HG03378 (cell line): ENCODE results near the gene CDYL.

Experiments used
- ATAC-seq: cut with Tn5 transposase; IDR thresholded peaks from one replicate; pipeline ENCODE4 v1.9.1; 2021; ENCODE audit warnings: mild to moderate bottlenecking, moderate library complexity; ENCODE audit not compliant: unreplicated experiment

The CDYL gene

DNA sequence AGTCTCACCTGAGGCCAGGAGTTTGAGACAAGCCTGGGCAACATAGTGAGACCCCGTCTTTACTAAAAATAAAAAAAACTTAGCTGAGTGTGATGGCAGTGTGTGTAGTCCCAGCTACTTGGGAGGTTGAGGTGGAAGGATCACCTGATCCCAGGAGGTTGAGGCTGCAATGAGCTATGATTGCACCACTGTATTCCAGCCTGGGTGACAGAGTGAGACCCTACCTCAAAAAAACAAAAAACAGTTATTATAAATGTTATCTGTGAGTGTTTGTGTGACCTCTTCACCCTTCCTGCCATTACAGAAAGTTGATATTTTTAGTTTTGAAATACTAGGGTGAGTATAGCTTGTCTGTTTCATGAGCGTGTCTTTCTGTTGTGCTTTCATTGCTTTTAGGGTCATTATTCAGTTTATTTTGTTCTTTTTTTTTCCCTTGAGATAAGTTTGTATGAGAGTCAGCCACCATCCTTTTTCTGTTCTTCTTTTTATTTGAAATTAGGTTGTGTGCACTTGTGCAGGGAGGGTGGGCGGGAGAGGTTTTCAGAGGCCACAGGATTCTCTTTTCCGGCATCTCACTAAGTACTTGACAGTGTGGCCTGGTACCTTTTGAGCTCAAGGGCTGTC lies 26.2 kb downstream of the CDYL start:
- ATAC-seq: peak; percentile 69

DNA sequence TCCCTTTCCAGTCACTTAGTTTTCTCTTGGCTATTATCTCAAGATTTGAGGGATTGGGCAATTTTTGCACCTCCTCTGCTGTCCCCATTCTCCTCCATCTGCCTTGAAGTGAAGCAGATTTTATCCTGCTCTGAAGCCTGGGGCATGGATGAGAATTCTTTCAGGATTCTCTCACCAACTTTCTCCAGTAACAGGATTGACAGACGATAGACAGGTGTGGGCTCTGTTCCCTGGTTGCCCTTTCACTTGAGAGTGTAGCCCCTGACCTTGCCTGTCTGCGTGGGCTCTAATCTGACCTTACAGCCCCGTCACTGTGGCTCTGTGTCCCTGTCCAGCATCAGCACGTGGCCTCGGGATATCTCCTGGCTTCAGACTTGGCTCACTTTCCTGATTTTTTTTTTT lies 27.1 kb downstream of the CDYL start:
- ATAC-seq: no peak

DNA sequence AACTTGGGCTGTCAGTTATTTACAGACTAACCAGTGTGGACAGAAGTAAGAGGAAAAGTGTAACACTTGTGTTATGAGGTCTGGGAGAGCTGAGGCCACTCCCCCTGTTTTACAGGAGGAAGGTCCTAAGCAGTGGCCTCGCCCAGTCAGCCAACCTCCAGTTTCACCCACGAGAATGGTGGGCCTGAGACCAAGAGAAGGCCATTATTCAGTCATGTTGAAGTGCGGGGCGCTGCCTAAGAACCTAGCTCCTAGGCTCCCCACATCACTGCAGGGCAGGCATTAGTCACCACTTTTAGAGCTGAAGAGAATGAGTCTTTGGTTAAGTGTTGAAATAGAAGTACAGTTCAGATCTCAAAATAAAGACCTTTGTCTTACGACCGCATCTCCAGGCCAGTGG lies 27.9 kb downstream of the CDYL start:
- no peak for ATAC-seq

DNA sequence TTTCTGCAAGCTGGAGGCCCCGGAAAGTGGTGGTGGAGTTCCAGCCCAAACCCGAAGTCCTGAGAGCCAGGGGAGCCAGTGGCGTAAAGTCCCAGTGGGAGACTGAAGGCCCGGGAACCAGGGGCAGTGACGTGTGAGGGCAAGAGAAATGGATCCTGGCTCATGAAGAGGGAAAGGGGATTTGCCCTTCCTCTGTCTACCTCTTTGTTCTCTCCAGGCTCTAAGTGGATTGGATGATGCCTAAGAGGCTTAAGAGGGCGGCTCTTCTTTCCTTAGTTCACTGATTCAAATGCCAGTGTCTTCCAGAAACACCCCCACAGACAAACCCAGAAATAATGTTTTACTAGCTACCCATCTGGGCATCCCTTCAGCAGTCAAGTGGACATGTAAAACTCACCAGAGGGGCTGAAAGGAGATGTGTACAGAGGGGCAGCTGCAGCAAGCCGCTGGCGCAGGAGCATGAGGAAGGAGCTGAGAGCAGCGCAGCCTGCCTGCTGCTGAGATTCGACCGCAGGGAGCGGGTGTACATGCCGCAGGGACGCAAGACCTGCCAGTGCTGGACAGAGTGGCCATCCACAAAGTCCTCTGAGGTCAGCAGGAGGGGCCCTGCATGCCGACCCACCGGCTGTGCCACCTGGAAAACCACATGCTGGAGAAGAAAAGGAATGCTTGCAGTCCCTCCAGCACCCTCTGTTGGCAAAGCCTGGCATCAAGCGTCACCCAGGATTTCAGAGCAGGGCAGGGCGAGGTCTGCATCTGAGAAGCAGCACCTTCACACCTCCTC lies 29.5 kb downstream of the CDYL start:
- no peak for ATAC-seq

DNA sequence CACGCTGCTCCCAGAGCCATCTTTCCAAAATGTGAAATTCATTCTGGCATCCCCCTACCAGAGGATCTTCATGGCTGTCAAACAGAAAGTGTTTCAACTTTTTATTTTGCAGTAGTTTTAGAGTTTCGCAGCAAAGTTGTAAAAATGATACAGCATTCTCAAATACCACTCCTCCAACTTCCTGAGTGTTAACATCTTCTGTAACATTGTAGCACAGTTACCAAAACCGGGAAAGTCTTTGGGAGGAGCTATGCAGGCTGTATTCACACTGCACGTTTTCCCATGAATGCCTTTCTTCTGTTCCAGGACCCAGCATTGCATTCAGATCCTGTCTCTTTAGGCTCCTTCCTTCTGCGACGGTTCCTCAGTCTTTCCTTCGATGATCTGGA lies 30.1 kb downstream of the CDYL start:
- ATAC-seq: no peak

DNA sequence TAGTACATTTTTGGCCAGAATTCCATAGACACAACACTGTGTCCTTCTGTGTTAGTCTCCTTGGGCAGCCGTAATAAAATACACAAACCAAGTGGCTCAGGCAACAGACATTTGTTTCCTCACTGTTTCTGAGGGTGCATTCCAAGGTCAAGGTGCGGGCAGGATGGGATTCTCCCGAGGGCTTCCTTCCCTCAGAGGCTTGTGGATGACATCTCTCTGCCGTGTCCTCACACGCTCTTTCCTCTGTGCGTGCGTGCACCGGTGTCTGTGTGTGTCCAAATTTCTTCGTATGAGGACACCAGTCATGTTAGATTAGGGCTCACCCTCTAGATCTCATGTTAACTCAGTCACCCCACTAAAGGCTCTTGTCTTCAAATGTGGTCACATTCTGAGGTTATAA lies 30.6 kb downstream of the CDYL start:
- no peak for ATAC-seq

DNA sequence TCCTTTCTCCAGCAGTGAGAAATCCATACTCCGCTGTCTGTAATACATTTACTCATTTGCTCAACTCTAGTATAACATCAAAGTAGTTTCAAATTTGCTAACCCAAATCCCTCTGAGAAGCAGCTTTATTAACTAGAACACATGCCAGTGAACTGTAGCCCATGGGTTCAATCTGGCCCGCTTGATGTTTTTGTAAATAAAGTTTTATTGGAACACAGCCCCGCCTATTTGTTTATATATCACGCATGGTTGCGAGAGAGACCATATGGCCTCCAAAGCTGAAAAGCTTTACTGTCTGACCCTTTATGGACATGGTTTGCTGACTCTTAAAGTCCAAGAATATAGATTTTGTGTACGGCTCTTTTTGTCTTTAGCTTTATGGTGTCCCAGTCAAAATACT lies 32.2 kb downstream of the CDYL start:
- no peak for ATAC-seq

DNA sequence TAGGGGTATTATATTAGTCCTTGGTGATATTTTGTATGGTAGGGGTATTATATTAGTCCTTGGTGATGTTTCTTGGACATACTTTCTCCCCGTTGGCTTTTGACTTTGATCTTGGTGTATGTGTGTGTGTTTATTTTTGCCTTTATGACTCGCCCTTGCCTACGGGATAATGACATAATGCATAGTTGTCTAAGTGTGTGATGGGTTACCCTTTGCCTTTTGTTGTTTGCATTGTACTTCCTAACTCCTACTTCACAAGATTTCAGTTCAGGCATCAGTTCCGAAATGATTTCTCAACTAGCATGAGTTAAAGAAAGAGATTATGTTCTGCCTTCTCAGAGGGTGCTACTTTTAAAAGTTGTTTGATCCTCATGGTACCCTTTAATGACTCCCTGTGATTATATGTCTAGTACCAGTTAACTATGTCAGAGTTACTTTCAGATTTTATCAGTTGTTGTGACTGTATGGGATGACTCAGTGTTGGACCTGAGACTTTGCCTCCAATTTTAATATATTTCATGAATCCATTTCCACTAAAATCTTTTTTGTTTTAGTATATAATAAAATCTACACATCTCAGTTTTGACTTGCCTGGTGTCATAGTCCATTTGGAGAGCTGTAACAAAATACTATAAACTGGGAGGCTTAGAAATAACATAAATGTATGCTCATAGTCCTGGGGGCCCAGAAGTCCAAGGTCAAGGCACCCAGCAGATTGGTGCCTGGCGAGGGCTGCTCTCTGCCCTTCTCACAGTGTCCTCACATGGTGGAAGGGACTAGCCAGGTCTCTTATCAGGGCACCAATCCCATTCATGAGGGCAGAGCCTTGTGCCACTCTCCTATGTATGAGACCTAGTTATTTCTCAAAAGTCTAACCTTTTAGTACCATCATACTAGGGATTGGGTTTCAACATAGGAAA lies 34.1 kb downstream of the CDYL start:
- no peak for ATAC-seq

DNA sequence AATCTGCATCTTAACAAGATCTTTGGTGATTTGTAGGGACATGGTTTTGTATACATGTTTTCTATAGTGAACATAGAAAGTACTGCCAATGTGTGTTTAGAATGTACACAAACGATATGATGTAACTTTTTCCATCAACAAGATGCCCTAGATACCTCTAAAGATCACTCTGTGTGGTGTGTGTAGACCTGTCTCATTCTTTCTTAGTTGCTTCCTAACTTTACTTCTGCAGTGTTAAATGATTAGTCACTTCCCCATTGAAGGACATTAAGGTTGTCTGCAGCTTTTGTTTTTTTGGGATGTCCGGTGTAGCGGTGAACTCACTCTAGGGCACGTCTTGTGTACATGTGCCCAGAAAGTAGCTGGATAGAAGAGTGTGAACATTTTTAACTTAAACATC lies 35.9 kb downstream of the CDYL start:
- ATAC-seq: no peak

DNA sequence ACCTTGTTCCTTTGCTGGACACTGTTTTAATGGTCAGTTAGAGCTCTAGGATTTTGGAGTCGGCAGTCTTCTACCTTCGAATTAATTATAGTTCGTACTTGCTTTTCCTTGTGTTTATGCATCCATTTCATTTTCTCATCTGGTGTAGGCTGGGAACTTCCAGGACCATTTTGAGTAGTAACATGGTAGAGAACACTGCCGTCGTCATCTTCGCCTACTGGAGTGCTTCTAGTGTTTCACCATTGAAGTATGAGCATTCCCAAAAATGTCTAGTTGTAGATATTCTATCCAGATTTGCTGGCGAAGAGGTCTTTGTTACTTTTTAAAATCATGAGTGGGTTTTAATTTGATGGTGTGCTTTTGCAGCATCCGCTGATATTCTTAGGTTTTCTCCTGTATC lies 36.9 kb downstream of the CDYL start:
- no peak for ATAC-seq

DNA sequence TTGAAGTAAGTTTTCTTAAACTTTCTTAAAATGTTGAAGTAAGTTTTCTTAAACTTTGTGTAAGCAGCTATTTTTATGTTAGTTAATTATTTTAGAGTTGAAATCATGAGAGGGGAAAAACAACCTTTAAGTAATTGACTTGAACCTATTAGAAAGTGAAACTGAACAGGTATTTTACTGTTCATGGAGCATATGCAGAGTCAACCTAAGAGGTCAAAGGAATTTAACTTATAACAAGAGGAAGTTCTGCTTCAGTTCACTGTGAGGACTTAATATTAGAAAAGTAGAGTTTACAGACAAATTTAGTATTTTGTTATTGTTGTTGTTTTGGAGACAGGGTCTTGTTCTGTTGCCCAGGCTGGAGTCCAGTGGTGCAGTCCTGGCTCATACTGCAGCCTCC lies 38.0 kb downstream of the CDYL start:
- ATAC-seq: peak; percentile 71

DNA sequence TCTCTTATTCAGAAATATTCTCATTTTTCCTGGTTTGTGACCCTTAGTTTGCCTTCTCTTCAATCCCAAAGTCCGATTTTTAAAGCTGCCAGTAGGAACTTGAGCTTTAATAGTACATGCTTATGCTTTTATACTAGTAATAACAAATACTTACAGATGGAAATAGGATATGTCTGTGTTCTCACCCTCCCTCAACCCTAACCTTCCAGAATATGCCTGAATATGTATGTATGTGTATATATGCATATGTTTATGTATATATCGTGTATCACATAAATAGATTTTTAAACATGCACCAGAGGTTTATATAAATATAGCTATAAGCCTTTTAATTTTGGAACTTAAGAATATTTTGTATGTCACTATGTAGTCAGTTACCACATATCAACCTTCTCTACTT lies 38.8 kb downstream of the CDYL start:
- no peak for ATAC-seq

DNA sequence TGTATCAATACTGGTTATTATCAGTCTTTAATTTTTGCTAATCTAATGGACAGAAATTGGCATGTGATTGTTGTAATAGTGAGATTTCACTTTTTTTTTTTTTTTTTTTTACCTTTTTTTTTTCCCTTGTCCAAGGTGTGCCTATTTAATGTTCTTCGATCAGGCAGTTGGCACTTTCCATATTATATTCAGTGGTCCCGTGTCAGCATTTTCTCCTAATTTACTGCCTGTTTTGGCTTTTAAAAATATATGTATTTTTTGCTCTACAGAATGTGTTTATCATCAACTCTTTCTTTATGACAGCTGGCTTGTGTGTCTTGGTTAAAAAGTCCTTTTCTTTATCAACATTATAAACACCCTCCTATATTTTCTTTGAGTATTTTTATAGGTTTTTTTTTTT lies 39.4 kb downstream of the CDYL start:
- no peak for ATAC-seq

DNA sequence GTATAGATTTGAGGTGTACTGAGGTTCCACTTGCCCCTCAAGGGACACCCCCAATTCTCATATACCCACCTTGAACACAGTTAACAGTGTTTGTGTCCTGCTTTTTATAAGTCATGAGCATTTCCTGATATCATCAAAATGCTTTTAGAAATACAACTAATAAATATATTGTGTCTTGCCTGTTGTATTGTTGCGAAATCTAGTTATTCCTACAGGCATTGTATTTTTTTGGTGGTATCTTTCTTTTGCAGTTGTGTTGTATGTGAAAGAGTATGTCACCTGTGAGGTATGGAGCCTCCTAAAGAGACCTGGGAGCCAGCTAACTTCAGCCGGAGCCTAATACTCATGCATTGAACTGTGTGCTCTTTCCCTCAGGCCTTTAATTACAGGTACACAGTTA lies 40.7 kb downstream of the CDYL start:
- ATAC-seq: no peak

DNA sequence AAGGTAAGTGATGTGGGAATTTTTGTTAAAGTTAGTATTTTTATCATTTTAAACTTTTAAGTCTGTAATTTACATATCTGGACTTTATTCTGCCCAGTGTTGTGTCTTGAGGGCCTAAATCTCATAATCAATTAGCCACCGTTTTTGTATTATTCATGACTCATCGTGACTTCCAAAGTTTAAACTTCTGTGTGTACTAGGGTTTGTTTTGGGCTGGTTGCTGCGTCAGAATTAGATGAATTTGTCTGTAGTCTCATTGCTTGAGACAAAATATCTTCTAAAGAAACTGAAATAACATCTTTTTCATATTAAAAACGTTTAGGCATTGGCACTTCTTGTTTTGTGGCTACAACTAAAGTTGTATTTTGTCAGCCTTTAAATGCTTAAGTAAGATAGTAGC lies 41.3 kb downstream of the CDYL start:
- ATAC-seq: no peak

DNA sequence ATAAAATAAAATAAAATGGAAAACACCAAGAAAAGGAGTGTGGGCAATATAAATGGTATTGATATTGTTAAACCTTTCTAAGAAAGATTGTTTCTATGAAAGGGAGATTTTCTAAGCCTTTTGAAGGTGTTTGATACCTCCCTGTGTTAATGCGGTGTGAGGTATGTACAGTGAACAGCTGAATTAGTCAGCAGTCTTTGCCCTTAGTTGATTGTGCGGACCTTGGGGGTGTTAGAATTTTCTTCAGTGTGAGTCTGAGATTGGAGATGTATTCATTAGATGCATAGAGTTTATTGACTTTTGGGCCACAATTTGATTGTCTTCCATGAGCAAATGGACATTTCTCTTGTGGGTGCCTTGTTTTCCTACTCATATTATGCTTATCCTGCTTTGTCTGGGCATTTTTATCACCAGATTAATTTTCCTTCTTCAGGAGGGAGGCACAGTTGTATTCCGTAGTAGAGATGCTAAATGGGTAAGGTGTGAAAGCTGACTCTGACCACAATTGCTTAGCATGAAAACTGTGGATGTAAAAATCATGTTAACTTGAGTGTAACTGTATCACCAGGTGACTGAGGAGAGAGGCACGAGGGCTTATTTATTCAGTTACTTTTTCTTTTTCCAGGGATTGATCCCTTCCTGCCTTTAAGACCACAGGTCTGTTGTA lies 42.2 kb downstream of the CDYL start:
- no peak for ATAC-seq

DNA sequence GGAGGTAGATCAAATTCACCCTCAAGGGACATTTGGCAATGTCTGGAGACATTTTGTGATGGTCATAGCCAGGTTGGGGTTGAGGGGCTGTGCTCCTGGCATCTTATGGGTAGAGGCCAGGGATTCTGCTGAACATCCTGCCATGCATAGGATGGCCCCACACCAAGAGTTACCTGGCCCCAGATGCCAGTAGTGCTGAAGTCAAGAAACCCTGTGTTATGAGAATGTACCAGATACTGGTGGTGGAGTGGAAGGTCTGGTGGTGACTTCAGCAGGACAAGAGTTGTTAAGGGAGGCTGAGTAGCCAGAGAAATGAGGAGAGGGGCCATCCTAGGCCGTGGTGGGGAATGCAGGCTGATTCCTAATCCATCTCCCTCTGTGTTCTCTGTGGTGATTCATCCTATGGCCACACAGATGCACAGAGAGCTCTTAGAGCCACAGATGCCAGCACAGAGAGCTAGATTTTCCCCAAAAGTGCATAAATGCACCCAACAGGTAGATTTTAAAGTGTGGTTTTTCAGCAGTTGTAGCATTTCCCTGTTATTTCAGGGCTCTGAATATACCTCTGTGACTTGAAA lies 43.6 kb downstream of the CDYL start:
- ATAC-seq: no peak

DNA sequence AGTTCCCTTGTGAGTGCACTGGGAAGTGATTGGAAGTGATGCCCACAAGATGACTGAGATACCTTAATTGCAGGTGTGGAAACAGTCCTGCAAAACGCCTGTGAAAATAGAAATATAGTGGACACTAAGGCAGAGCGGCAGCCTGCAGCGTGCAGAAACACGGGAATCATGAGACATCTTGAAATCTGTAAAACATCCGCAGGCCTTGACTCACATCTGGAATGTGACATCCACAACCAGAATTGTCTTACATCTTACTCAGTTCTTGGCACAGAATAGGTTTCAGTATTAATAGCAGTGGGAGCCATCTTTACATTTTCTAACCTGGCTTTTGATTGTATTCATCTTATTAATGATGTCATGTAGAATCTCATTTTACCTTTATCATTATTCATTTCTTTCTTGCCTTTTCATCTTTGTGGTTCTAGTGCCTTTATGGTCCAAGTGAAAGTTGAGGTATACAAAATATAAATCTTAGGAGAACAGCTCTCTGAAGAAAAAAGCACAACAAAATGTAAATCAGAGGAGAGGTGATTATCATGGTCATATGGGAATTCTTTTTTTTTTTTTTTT lies 44.6 kb downstream of the CDYL start:
- no peak for ATAC-seq

DNA sequence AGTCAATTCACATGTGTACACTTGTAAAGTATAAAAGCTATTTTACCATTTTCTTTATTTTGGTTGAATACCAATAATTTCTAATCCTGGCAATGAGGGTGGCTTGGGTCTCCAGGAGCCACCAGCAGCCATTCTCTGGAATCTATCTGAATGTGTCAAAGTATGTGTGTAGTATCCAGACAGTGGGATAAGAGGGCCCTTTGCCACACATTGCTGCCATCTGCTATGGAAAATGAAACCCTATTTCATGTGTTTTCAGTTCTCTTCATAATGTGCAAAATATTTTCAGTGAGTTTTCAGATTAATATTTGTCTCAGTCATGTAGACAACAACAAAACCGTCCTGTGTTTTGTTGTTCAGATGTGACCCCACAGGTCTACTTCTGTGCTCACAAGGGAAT lies 46.3 kb downstream of the CDYL start:
- no peak for ATAC-seq

DNA sequence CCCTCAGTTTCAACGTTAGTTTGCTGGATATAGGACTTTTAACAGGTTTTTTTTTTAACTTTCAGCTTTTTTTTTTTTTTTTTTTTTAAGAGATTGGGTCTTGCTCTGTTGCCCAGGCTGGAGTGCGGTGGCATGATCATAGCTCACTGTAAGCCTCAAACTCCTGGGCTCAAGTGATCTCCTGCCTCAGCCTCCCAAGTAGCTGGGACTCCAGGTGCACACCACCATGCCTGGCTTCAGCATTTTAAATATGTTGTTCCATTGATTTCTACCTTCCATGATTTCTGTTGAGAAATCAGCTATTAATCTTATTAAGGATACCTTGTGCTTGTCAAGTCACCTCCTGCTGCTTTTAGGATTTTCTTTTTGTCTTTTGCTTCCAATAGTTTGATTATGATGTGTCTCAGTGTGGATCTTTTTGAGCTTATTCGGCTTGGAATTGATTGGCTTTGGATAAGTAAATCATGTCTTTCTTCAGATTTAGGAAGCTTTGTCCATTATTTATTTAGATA lies 52.0 kb downstream of the CDYL start:
- no peak for ATAC-seq
